HepG2 (cell line): ENCODE results near the gene MOB3C. TPM values are rescaled to one million over a fixed set of nuclear protein-coding genes. Genes with fewer than 3 reads are reported as not detected.

Source experiments
- ATAC-seq: fragments of 200-7000 bp; cut with Tn5 transposase; 3 replicates; pipeline ENCODE4 v1.9.1; 2020; ENCODE audit warnings: mild to moderate bottlenecking, moderate library complexity
- BruUV-seq: library from RNA; stranded (reverse); fragments of 400-500 nt; replicated peaks from 2 replicates; lab custom pipeline; 2021; lab: Mats Ljungman, UMichigan
- CTCF ChIA-PET: fragments of 300-600 bp; formaldehyde crosslinking; extraction: SDS; loops from one replicate; lab custom pipeline; 2021; ENCODE audit warnings: low total read pairs, inconsistent platforms, low intra/inter-chr PET ratio; lab: Yijun Ruan, JAX
- POLR2A ChIA-PET: fragments of 350-600 bp; sonication (Branson Sonifier 250); formaldehyde crosslinking; loops from one replicate; lab custom pipeline; 2020; ENCODE audit warnings: antibody characterized with exemption, inconsistent platforms; lab: Yijun Ruan, JAX
- DNase-seq: peaks from one replicate; pipeline ENCODE4 v3.0.0-alpha.2; 2015; ENCODE audit warnings: low spot score
- FAIRE-seq: peaks from 3 replicates; lab custom pipeline; 2011; peaks lifted over from hg19 to GRCh38; lab: Jason Lieb, UNC
- H2AFZ ChIP-seq: one replicate; pipeline ENCODE4 v1.6.1; 2011; ENCODE audit warnings: low read length, inconsistent platforms
- H3K27ac ChIP-seq: fragments of 300-600 bp; 3 replicates; pipeline ENCODE4 v1.8.0; 2011; ENCODE audit warnings: mixed run types, mild to moderate bottlenecking, mixed read lengths, low read length, inconsistent platforms; ENCODE audit not compliant: insufficient read depth; ENCODE audit errors: extremely low read length
- H3K27me3 ChIP-seq, 2 experiments: fragments of 200-600 bp in 1 of 2; 2 replicates in 1 of 2; 3 replicates in 1 of 2; pipeline versions ENCODE4 v1.6.0 to v1.8.0; 2011; ENCODE audit warnings: low read length in 2 of 2, mild to moderate bottlenecking in 2 of 2, moderate library complexity in 2 of 2, inconsistent platforms in 1 of 2; ENCODE audit not compliant: insufficient read depth in 2 of 2, control insufficient read depth in 1 of 2
- H3K36me3 ChIP-seq, 2 experiments: fragments of 200-600 bp in 1 of 2; replicated peaks in 1 of 2; 2 replicates in 1 of 2; 3 replicates in 1 of 2; pipeline versions ENCODE4 v1.5.1 to v1.8.0; 2011; ENCODE audit warnings: low read length in 2 of 2, inconsistent platforms in 1 of 2; ENCODE audit not compliant: insufficient read depth in 2 of 2, control insufficient read depth in 1 of 2
- H3K4me1 ChIP-seq: 2 replicates; pipeline ENCODE4 v1.5.1; 2012; ENCODE audit warnings: low read length, inconsistent platforms; ENCODE audit not compliant: insufficient read depth
- H3K4me2 ChIP-seq: 2 replicates; pipeline ENCODE4 v1.6.0; 2011; ENCODE audit warnings: low read depth, low read length, inconsistent platforms
- H3K4me3 ChIP-seq, 3 experiments: fragments of 200-600 bp in 1 of 3; sonication (generic), shearing (Covaris generic) in 1 of 3; replicated peaks in 1 of 3; 2 replicates each; pipeline ENCODE4 v1.5.1; 2011 to 2016; ENCODE audit warnings: low read length in 3 of 3, inconsistent platforms in 2 of 3, low read depth in 2 of 3, mild to moderate bottlenecking in 2 of 3, control low read depth in 1 of 3, mixed read lengths in 1 of 3; ENCODE audit not compliant: insufficient read depth in 1 of 3
- H3K79me2 ChIP-seq: one replicate; pipeline ENCODE4 v1.6.1; 2011; ENCODE audit warnings: low read length, inconsistent platforms; ENCODE audit not compliant: insufficient read depth
- H3K9ac ChIP-seq: 2 replicates; pipeline ENCODE4 v1.6.0; 2011; ENCODE audit warnings: mild to moderate bottlenecking, low read depth, low read length, inconsistent platforms; ENCODE audit not compliant: insufficient read depth
- H3K9me3 ChIP-seq: 2 replicates; pipeline ENCODE4 v1.5.1; 2012; ENCODE audit warnings: mild to moderate bottlenecking, low read length
- H4K20me1 ChIP-seq: 2 replicates; pipeline ENCODE4 v1.6.0; 2011; ENCODE audit warnings: inconsistent platforms, mild to moderate bottlenecking, low read length, moderate library complexity; ENCODE audit not compliant: insufficient read depth
- ADNP ChIP-seq: sonication (generic); formaldehyde crosslinking; IDR thresholded peaks from 2 replicates; pipeline ENCODE4 v1.4.0; 2020; ENCODE audit warnings: missing genetic modification reagents
- AGO2 ChIP-seq: fragments of 200-400 bp; formaldehyde crosslinking; optimal IDR thresholded peaks from 2 replicates; pipeline ENCODE3; 2017; ENCODE audit warnings: mild to moderate bottlenecking, low read depth, low read length, moderate library complexity
- CBX5 ChIP-seq: sonication (generic); formaldehyde crosslinking; IDR thresholded peaks from 2 replicates; pipeline ENCODE4 v1.4.0; 2020; ENCODE audit warnings: missing genetic modification reagents, borderline replicate concordance
- JUNB ChIP-seq: sonication (generic); formaldehyde crosslinking; IDR thresholded peaks from 2 replicates; pipeline ENCODE4 v1.8.0; 2022; ENCODE audit warnings: missing genetic modification reagents, mild to moderate bottlenecking, borderline replicate concordance
- MTERF4 ChIP-seq: sonication (generic); formaldehyde crosslinking; IDR thresholded peaks from 2 replicates; pipeline ENCODE4 v1.8.0; 2023; ENCODE audit warnings: mild to moderate bottlenecking, missing genetic modification reagents
- NCOA5 ChIP-seq: sonication (generic); formaldehyde crosslinking; IDR thresholded peaks from 2 replicates; pipeline ENCODE4 v1.4.0; 2020; ENCODE audit warnings: missing genetic modification reagents
- SOX5 ChIP-seq: IDR thresholded peaks from 2 replicates; pipeline ENCODE4 v1.6.1; 2016; ENCODE audit warnings: borderline replicate concordance
- SRY ChIP-seq: sonication (generic); formaldehyde crosslinking; IDR thresholded peaks from 2 replicates; pipeline ENCODE4 v1.8.0; 2022; ENCODE audit warnings: mild to moderate bottlenecking, missing genetic modification reagents
- SUZ12 ChIP-seq: fragments of 150-350 bp; IDR thresholded peaks from 2 replicates; pipeline ENCODE4 v1.6.1; 2014; ENCODE audit warnings: low read depth, low read length
- THAP9 ChIP-seq: sonication (generic); formaldehyde crosslinking; IDR thresholded peaks from 2 replicates; pipeline ENCODE4; 2020; ENCODE audit warnings: missing genetic modification reagents, mild to moderate bottlenecking, borderline replicate concordance
- TSC22D2 ChIP-seq: sonication (generic); formaldehyde crosslinking; IDR thresholded peaks from 2 replicates; pipeline ENCODE4 v1.5.1; 2020; ENCODE audit warnings: missing genetic modification reagents, mild to moderate bottlenecking, borderline replicate concordance
- WGBS: methylation state at CpG from one replicate; pipeline ENCODE4 v1.1.6; 2017; ENCODE audit warnings: low lambda C conversion rate; 5-methylcytosine and 5-hydroxymethylcytosine counted together
- in situ Hi-C: cut with HindIII; loops from 2 replicates; pipeline ENCODE4 v1.10.0; 2017; ENCODE audit warnings: low pct_unique_long_range_greater_than_20kb; ENCODE audit not compliant: extremely low pct_ligation_motif_present
- intact Hi-C: fragments of 100-400 bp; cut with micrococcal nuclease; formaldehyde crosslinking; loops from one replicate; pipeline ENCODE4 v1.10.0; 2022; ENCODE audit not compliant: unreplicated experiment
- polyA plus RNA-seq, 8 experiments: library from polyadenylated mRNA; depleted of rRNA in 3 of 8; stranded (reverse) in 7 of 8; unstranded in 1 of 8; fragments of >200 nt; fragmentation: Illumina TruSeq in 4 of 8; extraction: Trizol in 4 of 8; gene quantifications; 2 replicates each; pipeline versions ENCODE4 v1.2.1 to v1.2.3, GENCODE V29; 2011 to 2016; ENCODE audit warnings: low read depth in 4 of 8, missing spikeins in 1 of 8, mixed read lengths in 1 of 8; ENCODE audit not compliant: insufficient read depth in 1 of 8
- total RNA-seq, 5 experiments: library from RNA; depleted of rRNA; stranded (reverse); fragments of >200 nt; fragmentation: Illumina TruSeq; extraction: Trizol; gene quantifications; 2 replicates each; pipeline ENCODE4 v1.2.3, GENCODE V29; 2016; ENCODE audit warnings: low read depth in 1 of 5
- TF ChIP-seq, protein P1 (sequence below): IDR thresholded peaks from 2 replicates; pipeline ENCODE4 v1.6.1; 2016; ENCODE audit warnings: low read depth, control low read depth

MOB3C gene
- total and polyA plus RNA-seq, 2 of the 13 experiments (the other 11 are each of a cell fraction or from before 2014, with no cell fraction given) = 3.5 to 4.1 TPM

- Histone ChIP-seq H3K9ac (no peak overlapping the region), H3K79me2 (peaks cover 7% of the 10 kb centered on the region), H3K9me3 (no peaks in the 10 kb centered on the region), H3K4me1 (peaks cover 31% of the 10 kb centered on the region), H3K4me3 (no peak overlapping the region), H2AFZ (no peak overlapping the region), H3K27me3 (no peaks in the 10 kb centered on the region), H3K36me3 (no peaks in the 10 kb centered on the region; a peak in 1 of 5 replicates), H4K20me1 (no peaks in the 10 kb centered on the region), H3K27ac (no peak overlapping the region), H3K4me2 (no peak overlapping the region)
- POLR2A ChIA-PET = no interaction called here
- CTCF ChIA-PET = no interaction called here
- BruUV-seq = no TSS peak
- in situ Hi-C loops = no loop called here
- FAIRE-seq = no peak
- no peak for TF ChIP-seq AGO2
- no peak for TF ChIP-seq JUNB (CRISPR knock-in tag)
- TF ChIP-seq SUZ12 = no peak
- TF ChIP-seq TSC22D2 (CRISPR knock-in tag) = no peak
- no peak for TF ChIP-seq NCOA5
- no peak for TF ChIP-seq SOX5
- no peak for TF ChIP-seq ADNP (CRISPR knock-in tag)
- no peak for TF ChIP-seq SRY (CRISPR knock-in tag)
- TF ChIP-seq, protein P1, sequence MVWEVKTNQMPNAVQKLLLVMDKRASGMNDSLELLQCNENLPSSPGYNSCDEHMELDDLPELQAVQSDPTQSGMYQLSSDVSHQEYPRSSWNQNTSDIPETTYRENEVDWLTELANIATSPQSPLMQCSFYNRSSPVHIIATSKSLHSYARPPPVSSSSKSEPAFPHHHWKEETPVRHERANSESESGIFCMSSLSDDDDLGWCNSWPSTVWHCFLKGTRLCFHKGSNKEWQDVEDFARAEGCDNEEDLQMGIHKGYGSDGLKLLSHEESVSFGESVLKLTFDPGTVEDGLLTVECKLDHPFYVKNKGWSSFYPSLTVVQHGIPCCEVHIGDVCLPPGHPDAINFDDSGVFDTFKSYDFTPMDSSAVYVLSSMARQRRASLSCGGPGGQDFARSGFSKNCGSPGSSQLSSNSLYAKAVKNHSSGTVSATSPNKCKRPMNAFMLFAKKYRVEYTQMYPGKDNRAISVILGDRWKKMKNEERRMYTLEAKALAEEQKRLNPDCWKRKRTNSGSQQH (CRISPR knock-in tag) = no peak
- no peak for TF ChIP-seq THAP9
- no peak for TF ChIP-seq CBX5 (CRISPR knock-in tag)
- TF ChIP-seq MTERF4 (CRISPR knock-in tag) = no peak
- ATAC-seq = no peak
- intact Hi-C loops = no loop called here
- 95% methylated on average over 9 of the region's 9 CpGs for WGBS
- no peak for DNase-seq
These were observed 17.3 kb downstream of the MOB3C start for GRCh38 chr1:46599059-46599970.
